Small intestine (tissue), 7 donors: ENCODE measurements around the gene STPG4. TPM values are rescaled to one million over a fixed set of nuclear protein-coding genes. Genes with fewer than 3 reads are reported as not detected.

Experiments
- DNase-seq, 2 donors: peaks; one replicate each; pipeline versions ENCODE4 v3.0.0 to v3.0.0-alpha.2; 2013
- FAIRE-seq: peaks from 2 replicates; lab custom pipeline; 2012; peaks lifted over from hg19 to GRCh38; lab: Jason Lieb, UNC
- H3K27ac ChIP-seq, 3 donors: one replicate each; pipeline ENCODE4 v1.5.1; 2013; ENCODE audit warnings: low read length in 2 of 3, mild to moderate bottlenecking in 2 of 3, control low read depth in 1 of 3, inconsistent platforms in 1 of 3, low read depth in 1 of 3, moderate library complexity in 1 of 3
- H3K27me3 ChIP-seq, 3 donors: one replicate each; pipeline ENCODE4 v1.6.1; 2013; ENCODE audit warnings: low read length in 3 of 3, inconsistent platforms in 1 of 3; ENCODE audit not compliant: control insufficient read depth in 3 of 3, insufficient read depth in 3 of 3
- H3K36me3 ChIP-seq, 3 donors: one replicate each; pipeline ENCODE4 v1.6.1; 2013; ENCODE audit warnings: low read length in 3 of 3, inconsistent platforms in 1 of 3, low read depth in 1 of 3, mild to moderate bottlenecking in 1 of 3, moderate library complexity in 1 of 3; ENCODE audit not compliant: control insufficient read depth in 3 of 3, insufficient read depth in 2 of 3
- H3K4me1 ChIP-seq, 3 donors: one replicate each; pipeline ENCODE4 v1.6.1; 2013; ENCODE audit warnings: low read length in 2 of 3, inconsistent platforms in 1 of 3, low read depth in 1 of 3, mild to moderate bottlenecking in 1 of 3, moderate library complexity in 1 of 3; ENCODE audit not compliant: control insufficient read depth in 3 of 3, insufficient read depth in 2 of 3
- H3K4me3 ChIP-seq, 3 donors: one replicate each; pipeline ENCODE4 v1.5.1; 2013; ENCODE audit warnings: low read length in 3 of 3, control low read depth in 1 of 3, inconsistent platforms in 1 of 3, low read depth in 1 of 3, mild to moderate bottlenecking in 1 of 3, moderate library complexity in 1 of 3
- H3K9me3 ChIP-seq, 2 donors: one replicate each; pipeline ENCODE4 v1.6.1; 2013; ENCODE audit warnings: low read depth in 1 of 2, low read length in 1 of 2; ENCODE audit not compliant: control insufficient read depth in 2 of 2, insufficient read depth in 1 of 2
- WGBS, 3 donors: extraction: QIAGEN DNeasy Blood & Tissue Kit; methylation state at CpG; one replicate each; pipeline ENCODE4 v1.1.7; 2013; 5-methylcytosine and 5-hydroxymethylcytosine counted together
- polyA plus RNA-seq, 4 donors: library from polyadenylated mRNA; stranded (reverse) in 3 of 4; unstranded in 1 of 4; fragments of 200-250 nt in 3 of 4; fragments of 120-200 nt in 1 of 4; gene quantifications; one replicate each; pipeline versions ENCODE4 v1.2.1 to v1.2.3, GENCODE V29; 2013
- donor health status: healthy with polysubstance abuse.
- donor health status: control.
- donor health status: control.
- donor health status: Bipolar disorder and iron deficiency.
- donor health status: healthy.

STPG4 gene
- polyA plus RNA-seq, 4 donors: 0.06 to 0.12 TPM; not detected in 2

GRCh38 chr2:47043891-47044239 is 111.2 kb downstream of the STPG4 start:
- WGBS, 3 donors: 74 to 91% (median 77%) methylated on average over 4 of the region's 4 CpGs
- Histone ChIP-seq H3K4me1 (peaks cover 0 to 5% (median 0%) of the 10 kb centered on the region in 3 donors), H3K27ac (peak overlapping the region in 1 of 3 donors; percentile 70), H3K9me3 (no peaks in the 10 kb centered on the region), H3K36me3 (peaks cover 6 to 84% (median 14%) of the 10 kb centered on the region in 3 donors), H3K27me3 (no peaks in the 10 kb centered on the region), H3K4me3 (no peak overlapping the region)
- no peak for DNase-seq
- FAIRE-seq: no peak

GRCh38 chr2:47043142-47043890 is 111.8 kb downstream of the STPG4 start:
- no peak overlapping the region for H3K4me3 ChIP-seq
- H3K27ac ChIP-seq: peak overlapping the region in 1 of 3 donors; percentile 70
- H3K36me3 ChIP-seq: peaks cover 6 to 83% (median 14%) of the 10 kb centered on the region in 3 donors
- WGBS, 3 donors: 70 to 87% (median 82%) methylated on average over 8 of the region's 8 CpGs
- no peaks in the 10 kb centered on the region for H3K27me3 ChIP-seq
- DNase-seq (no peak), FAIRE-seq (no peak)
- no peaks in the 10 kb centered on the region for H3K9me3 ChIP-seq
- H3K4me1 ChIP-seq: peaks cover 0 to 5% (median 0%) of the 10 kb centered on the region in 3 donors

GRCh38 chr2:47041891-47042684 is 113.0 kb downstream of the STPG4 start:
- 88 to 92% (median 91%) methylated on average over 11 of the region's 11 CpGs for WGBS, 3 donors
- Histone ChIP-seq H3K4me1 (peaks cover 0 to 5% (median 3%) of the 10 kb centered on the region in 3 donors), H3K27ac (peak overlapping the region in 1 of 3 donors; percentile 70), H3K27me3 (no peaks in the 10 kb centered on the region), H3K4me3 (no peak overlapping the region), H3K9me3 (no peaks in the 10 kb centered on the region), H3K36me3 (peaks cover 6 to 82% (median 14%) of the 10 kb centered on the region in 3 donors)
- FAIRE-seq: no peak
- DNase-seq: no peak

- Histone ChIP-seq H3K4me1 (peaks cover 0 to 6% (median 3%) of the 10 kb centered on the region in 3 donors), H3K27me3 (no peaks in the 10 kb centered on the region), H3K27ac (peak overlapping the region in 2 of 3 donors; percentile 21 to 75), H3K9me3 (no peaks in the 10 kb centered on the region), H3K36me3 (peaks cover 3 to 81% (median 14%) of the 10 kb centered on the region in 3 donors), H3K4me3 (no peak overlapping the region)
- 71 to 94% (median 89%) methylated on average over 8 of the region's 8 CpGs for WGBS, 3 donors
- DNase-seq: no peak
- FAIRE-seq: no peak
These were observed 114.0 kb downstream of the STPG4 start for GRCh38 chr2:47041063-47041462.

- WGBS, 3 donors: 76 to 92% (median 85%) methylated on average over 10 of the region's 10 CpGs
- H3K4me3 ChIP-seq: no peak overlapping the region
- H3K9me3 ChIP-seq: no peaks in the 10 kb centered on the region
- H3K4me1 ChIP-seq: peaks cover 0 to 10% (median 3%) of the 10 kb centered on the region in 3 donors
- H3K27ac ChIP-seq: peak overlapping the region in 2 of 3 donors; percentile 21 to 75
- FAIRE-seq (no peak), DNase-seq (no peak)
- H3K36me3 ChIP-seq: peaks cover 3 to 81% (median 11%) of the 10 kb centered on the region in 3 donors
- H3K27me3 ChIP-seq: no peaks in the 10 kb centered on the region
These were observed 114.5 kb downstream of the STPG4 start for GRCh38 chr2:47040651-47041050.

- Histone ChIP-seq H3K27me3 (no peaks in the 10 kb centered on the region), H3K36me3 (peaks cover 3 to 78% (median 14%) of the 10 kb centered on the region in 3 donors), H3K4me3 (no peak overlapping the region), H3K4me1 (peaks cover 0 to 14% (median 3%) of the 10 kb centered on the region in 3 donors), H3K27ac (peak overlapping the region in 1 of 3 donors; percentile 75), H3K9me3 (no peaks in the 10 kb centered on the region)
- DNase-seq: no peak
- WGBS, 3 donors: 77 to 91% (median 91%) methylated on average over 17 of the region's 17 CpGs
- no peak for FAIRE-seq
These were observed 115.1 kb downstream of the STPG4 start for GRCh38 chr2:47039913-47040562.

- H3K36me3 ChIP-seq: peaks cover 3 to 74% (median 15%) of the 10 kb centered on the region in 3 donors
- FAIRE-seq (no peak), DNase-seq (no peak)
- peak overlapping the region in 1 of 3 donors; percentile 75 for H3K27ac ChIP-seq
- no peaks in the 10 kb centered on the region for H3K27me3 ChIP-seq
- peaks cover 0 to 20% (median 3%) of the 10 kb centered on the region in 3 donors for H3K4me1 ChIP-seq
- no peak overlapping the region for H3K4me3 ChIP-seq
- H3K9me3 ChIP-seq: no peaks in the 10 kb centered on the region
- WGBS, 3 donors: 35 to 52% (median 35%) methylated on average over 2 of the region's 2 CpGs
These were observed 115.6 kb downstream of the STPG4 start for GRCh38 chr2:47039489-47039870.
